GM10847 (cell line): ENCODE measurements around the gene MAP2K5.

Experiments
- POLR2A ChIP-seq: IDR thresholded peaks from 2 replicates; pipeline ENCODE4 v1.6.1; 2011; ENCODE audit not compliant: insufficient read length; ENCODE audit errors: extremely low read depth

The MAP2K5 gene

GRCh38 chr15:67796196-67797127 lies 254.0 kb downstream of the MAP2K5 start:
- no peak for TF ChIP-seq POLR2A

DNA sequence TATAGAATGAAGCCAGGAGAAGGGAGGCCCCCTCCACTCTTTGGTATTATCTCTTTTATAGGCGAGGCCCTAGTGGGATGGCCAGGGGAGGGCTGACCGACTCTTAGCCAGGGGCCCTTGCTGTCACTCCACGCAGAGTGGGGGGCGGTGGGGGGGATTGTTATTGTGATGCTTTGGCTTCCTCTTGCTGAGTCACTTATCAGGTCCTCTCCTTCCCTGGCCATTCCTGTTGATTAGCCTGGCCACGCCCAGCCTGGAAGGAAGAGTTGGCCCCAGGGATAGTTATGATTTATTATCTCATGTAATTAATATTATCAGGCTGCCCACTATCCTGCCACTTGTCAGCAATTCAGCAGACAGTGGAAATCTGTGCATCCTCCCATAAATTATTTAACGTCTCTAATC lies 257.3 kb downstream of the MAP2K5 start:
- TF ChIP-seq POLR2A: no peak

DNA sequence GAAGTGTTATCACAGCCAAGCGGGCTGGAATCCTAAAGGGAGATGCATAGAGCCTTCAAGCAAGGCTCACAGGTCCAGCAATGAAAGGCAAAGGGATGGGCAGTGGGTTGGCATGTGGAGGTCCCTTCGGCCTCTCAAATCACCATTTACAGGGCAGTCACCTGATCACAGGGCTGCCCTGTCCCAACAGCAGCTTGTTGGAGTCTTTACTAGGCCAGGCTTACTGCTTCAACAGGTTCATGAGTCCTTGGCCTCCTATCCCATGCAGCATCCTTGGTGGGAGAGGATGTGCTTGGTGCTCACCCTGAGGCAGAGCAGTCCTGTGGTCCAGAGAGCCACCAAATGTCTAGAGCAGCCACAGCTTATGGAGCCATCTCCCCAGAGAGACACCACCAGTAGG lies 258.6 kb downstream of the MAP2K5 start:
- no peak for TF ChIP-seq POLR2A

DNA sequence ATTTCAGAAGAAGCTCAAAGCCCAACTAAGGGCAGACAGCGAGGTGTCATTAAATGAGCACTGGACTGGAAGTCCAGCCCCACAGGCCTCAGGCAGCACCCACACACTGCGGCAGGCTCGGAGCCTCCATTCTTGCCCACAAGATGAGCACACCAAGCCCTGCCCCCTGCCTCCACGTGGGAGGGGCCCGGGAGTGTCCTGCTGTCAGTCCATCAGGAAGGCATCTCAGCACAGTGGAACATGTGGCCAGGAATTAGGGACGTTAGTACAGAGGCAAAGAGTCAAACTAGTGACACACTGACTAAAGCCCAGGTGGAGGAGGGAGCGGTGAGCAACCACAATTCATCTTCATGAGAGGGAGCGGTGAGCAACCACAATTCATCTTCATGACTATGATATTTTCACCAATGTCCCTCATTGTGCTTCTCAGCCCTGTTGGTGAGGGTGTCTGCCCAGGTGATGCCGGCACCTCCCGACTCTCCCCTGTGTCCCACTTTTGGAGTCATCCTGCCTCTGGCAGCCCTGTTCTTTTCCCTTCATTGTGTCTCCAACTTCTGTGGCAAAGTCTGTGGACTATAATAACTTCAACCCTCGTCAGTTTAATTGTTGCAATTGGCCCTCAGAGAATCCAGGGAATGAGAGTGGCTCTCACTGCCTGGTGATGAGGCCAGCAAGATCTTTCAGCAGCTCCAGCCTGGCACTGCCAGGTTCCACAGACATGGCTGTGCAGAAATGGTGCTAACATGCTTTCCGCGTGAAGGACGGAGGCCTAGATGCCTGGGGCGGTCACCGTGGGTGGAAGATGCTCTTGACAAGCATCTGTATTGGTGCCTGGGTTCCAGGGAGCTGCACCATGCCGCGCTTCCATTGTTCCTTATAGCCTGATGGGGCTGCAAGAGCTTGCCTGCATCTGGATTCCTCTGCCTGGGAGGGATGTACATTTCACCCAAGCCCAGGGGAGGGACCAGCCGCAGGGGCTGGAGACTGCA lies 259.7 kb downstream of the MAP2K5 start:
- no peak for TF ChIP-seq POLR2A

GRCh38 chr15:67803299-67803698 lies 260.8 kb downstream of the MAP2K5 start:
- TF ChIP-seq POLR2A: no peak

DNA sequence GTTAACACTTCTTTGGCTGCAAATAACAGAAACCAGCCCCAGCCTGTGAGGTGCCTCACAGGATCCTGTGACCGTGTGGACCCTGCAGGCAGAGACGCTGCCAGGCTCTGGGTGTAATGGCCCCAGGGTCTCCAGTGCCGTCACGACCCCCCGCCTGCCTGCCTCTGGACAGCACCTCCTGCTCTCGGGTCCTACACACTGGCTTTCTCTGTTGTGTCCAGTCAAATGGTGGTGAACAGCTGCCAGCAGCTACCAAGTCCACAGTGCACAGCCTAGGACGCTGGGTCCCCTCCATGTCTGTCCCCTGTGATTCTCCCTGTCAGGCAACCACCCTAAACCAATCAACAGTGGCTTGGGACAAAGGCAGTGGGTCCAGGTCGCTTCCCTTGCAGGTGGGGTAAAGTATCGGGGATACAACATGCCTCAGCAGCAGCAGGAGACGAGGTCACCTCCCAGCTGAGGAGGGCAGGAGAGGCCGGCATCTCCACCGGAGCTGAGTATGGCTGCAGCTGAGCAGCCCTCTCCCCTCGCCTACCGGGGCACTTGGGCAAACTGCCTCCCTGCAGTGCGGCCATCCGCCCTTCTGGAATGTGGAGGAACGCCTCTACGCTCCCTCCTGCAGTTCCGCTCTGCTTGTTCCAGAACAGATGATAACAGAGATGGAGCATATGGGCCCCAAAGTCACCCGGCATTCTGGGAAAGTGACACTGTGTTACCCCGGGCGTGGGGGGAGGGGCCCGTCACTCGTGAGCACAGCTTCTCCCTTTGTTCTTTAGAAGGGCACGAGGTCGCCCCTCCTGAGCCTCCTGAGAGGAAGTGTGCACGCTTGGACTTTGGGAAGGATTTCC lies 261.7 kb downstream of the MAP2K5 start:
- no peak for TF ChIP-seq POLR2A

GRCh38 chr15:67805008-67805665 lies 262.6 kb downstream of the MAP2K5 start:
- no peak for TF ChIP-seq POLR2A

- no peak for TF ChIP-seq POLR2A
Measured at GRCh38 chr15:67805666-67806516, 263.4 kb downstream of the MAP2K5 start.

- TF ChIP-seq POLR2A: no peak
Measured at GRCh38 chr15:67806536-67806935, 264.0 kb downstream of the MAP2K5 start.

- TF ChIP-seq POLR2A: no peak
Measured at GRCh38 chr15:67807141-67807540, 264.6 kb downstream of the MAP2K5 start.

- no peak for TF ChIP-seq POLR2A
Measured at GRCh38 chr15:67807836-67808235, 265.3 kb downstream of the MAP2K5 start.

- TF ChIP-seq POLR2A: no peak
Measured at GRCh38 chr15:67808821-67809220, 266.3 kb downstream of the MAP2K5 start.

- no peak for TF ChIP-seq POLR2A
Measured at GRCh38 chr15:67809441-67809840, 266.9 kb downstream of the MAP2K5 start.
